ENCODE measurements around the gene BCKDHA. TPM values are rescaled to one million over a fixed set of nuclear protein-coding genes. Genes with fewer than 3 reads are reported as not detected.

Gene BCKDHA
- polyA plus RNA-seq, 1 donor from 2014 or later = 51.9 TPM

DNA sequence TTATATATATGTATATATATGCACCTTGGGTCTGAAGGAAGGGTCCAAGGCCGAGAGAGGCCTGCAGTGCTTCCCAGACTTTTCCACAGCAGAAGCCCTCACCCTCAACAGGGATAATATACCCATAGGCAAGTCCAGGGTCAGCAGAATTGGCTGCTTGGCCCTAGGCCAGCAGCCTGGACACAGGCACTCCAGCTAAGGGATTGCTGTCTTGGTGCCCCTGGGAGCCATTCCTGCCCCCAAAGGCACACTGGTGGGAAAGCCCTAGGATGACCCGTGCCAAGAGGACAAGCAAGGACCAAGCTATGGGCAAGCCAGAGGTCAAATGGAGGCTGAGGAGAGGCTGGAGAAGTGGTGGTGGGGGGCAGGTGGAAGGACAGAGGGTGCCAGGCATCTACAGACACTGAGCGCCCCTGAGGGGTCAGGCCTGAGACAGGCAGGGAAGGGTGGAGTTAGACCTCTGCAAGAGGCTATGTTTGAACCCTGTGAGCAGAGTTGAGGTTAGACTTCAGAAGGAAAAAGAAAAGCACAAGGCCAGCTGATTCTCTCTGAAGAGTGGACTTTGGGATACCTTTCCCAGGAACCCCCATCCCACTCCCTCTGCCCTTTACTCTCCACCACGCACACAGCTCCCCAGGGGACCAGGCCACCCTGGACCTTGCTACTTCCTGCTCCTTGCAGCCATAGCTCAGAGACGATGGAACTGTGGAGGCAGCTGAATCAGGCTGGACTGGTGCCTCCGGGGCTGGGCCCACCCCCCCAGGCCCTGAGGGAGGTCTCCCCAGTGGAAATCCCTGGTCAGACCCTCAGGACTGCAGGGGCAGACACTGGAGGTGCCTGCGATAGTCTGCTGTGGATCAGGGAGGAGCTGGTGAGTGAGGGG lies 45.1 kb downstream of the BCKDHA start, which contains the start of gene ERICH4:
TSS of gene ERICH4 (plus strand) at position 684 of the 883 bp plus-strand sequence. CDS start at position 698, 14 bp downstream.
- Histone ChIP-seq H3K79me2 (replicated peaks; ENCODE audit: insufficient read depth, low read length) (peaks cover 9% of the 10 kb centered on the region), H3K27me3 (ENCODE audit: insufficient read depth, low read depth, low read length) (peaks cover 3% of the 10 kb centered on the region), H3K9ac (ENCODE audit: low read length) (no peak within 1 kb of the TSS), H3K4me3 (ENCODE audit: low read length) (no peak within 1 kb of the TSS), H3K9me3 (ENCODE audit: low read length) (no peaks in the 10 kb centered on the region), H3K36me3 (ENCODE audit: insufficient read depth, low read length) (no peaks in the 10 kb centered on the region), H3K9me2 (ENCODE audit: insufficient read depth, low read length) (no peaks in the 10 kb centered on the region), H3F3A (ENCODE audit: insufficient read depth, low read length, poor library complexity, severe bottlenecking) (no peaks in the 10 kb centered on the region), H3K4me2 (ENCODE audit: low read length) (no peak within 1 kb of the TSS), H4K20me1 (ENCODE audit: insufficient read depth) (no peaks in the 10 kb centered on the region), H3K27ac (ENCODE audit: low read length) (no peak within 1 kb of the TSS), H2AFZ (ENCODE audit: low read depth, low read length) (no peak within 1 kb of the TSS)
- no peak for TF ChIP-seq RAD21 (conservative IDR thresholded peaks at IDR 0.05)
- TF ChIP-seq EP300 (conservative IDR thresholded peaks at IDR 0.05; ENCODE audit: poor library complexity, severe bottlenecking) = no peak
- TF ChIP-seq, protein P1, sequence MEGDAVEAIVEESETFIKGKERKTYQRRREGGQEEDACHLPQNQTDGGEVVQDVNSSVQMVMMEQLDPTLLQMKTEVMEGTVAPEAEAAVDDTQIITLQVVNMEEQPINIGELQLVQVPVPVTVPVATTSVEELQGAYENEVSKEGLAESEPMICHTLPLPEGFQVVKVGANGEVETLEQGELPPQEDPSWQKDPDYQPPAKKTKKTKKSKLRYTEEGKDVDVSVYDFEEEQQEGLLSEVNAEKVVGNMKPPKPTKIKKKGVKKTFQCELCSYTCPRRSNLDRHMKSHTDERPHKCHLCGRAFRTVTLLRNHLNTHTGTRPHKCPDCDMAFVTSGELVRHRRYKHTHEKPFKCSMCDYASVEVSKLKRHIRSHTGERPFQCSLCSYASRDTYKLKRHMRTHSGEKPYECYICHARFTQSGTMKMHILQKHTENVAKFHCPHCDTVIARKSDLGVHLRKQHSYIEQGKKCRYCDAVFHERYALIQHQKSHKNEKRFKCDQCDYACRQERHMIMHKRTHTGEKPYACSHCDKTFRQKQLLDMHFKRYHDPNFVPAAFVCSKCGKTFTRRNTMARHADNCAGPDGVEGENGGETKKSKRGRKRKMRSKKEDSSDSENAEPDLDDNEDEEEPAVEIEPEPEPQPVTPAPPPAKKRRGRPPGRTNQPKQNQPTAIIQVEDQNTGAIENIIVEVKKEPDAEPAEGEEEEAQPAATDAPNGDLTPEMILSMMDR (IDR thresholded peaks at IDR 0.05; ENCODE audit: poor library complexity, severe bottlenecking) = no peak
- TF ChIP-seq SMC3 (conservative IDR thresholded peaks at IDR 0.05; ENCODE audit: poor library complexity) = no peak
- no peak for TF ChIP-seq EZH2 (IDR thresholded peaks at IDR 0.05; ENCODE audit: borderline replicate concordance, insufficient read depth, low read length, poor library complexity, severe bottlenecking)
- TF ChIP-seq, protein P2, sequence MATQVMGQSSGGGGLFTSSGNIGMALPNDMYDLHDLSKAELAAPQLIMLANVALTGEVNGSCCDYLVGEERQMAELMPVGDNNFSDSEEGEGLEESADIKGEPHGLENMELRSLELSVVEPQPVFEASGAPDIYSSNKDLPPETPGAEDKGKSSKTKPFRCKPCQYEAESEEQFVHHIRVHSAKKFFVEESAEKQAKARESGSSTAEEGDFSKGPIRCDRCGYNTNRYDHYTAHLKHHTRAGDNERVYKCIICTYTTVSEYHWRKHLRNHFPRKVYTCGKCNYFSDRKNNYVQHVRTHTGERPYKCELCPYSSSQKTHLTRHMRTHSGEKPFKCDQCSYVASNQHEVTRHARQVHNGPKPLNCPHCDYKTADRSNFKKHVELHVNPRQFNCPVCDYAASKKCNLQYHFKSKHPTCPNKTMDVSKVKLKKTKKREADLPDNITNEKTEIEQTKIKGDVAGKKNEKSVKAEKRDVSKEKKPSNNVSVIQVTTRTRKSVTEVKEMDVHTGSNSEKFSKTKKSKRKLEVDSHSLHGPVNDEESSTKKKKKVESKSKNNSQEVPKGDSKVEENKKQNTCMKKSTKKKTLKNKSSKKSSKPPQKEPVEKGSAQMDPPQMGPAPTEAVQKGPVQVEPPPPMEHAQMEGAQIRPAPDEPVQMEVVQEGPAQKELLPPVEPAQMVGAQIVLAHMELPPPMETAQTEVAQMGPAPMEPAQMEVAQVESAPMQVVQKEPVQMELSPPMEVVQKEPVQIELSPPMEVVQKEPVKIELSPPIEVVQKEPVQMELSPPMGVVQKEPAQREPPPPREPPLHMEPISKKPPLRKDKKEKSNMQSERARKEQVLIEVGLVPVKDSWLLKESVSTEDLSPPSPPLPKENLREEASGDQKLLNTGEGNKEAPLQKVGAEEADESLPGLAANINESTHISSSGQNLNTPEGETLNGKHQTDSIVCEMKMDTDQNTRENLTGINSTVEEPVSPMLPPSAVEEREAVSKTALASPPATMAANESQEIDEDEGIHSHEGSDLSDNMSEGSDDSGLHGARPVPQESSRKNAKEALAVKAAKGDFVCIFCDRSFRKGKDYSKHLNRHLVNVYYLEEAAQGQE (IDR thresholded peaks at IDR 0.05; ENCODE audit: borderline replicate concordance) = no peak
- TF ChIP-seq POLR2AphosphoS5 (IDR thresholded peaks at IDR 0.05) = no peak
- TF ChIP-seq TAF1 (IDR thresholded peaks at IDR 0.05; ENCODE audit: low read depth) = no peak
- no peak for TF ChIP-seq MXI1 (conservative IDR thresholded peaks at IDR 0.05; ENCODE audit: poor library complexity, severe bottlenecking)

DNA sequence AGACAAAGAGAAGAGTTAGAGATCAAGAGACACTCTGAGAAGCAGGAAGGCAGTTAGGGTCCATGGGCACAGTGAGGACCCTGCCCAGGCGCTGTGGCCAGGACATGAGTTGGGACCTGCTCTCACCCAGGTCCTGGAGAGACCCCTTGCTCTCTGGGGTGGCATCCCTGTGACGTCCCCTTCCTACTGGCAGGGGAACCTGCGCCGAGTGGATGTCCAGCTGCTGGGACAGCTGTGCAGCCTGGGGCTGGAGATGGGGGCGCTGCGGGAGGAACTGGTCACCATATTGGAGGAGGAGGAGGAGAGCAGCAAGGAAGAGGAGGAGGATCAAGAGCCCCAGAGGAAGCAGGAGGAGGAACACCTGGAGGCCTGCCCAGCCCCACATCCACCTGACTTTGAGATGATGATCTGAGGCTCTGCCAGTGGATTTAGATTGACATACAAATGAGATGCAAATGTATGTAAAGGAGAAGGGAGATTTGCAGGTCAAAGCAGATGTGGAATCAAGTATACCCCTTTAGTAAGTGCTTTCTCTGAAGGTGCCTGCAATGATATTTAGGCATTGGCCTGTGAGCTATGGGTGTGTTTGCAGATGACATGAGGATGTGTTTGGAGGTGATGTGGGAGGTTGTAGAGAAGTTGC lies 46.3 kb downstream of the BCKDHA start:
- Histone ChIP-seq H4K20me1 (ENCODE audit: insufficient read depth) (no peaks in the 10 kb centered on the region), H3K36me3 (ENCODE audit: insufficient read depth, low read length) (no peaks in the 10 kb centered on the region), H3F3A (ENCODE audit: insufficient read depth, low read length, poor library complexity, severe bottlenecking) (no peaks in the 10 kb centered on the region), H3K4me3 (ENCODE audit: low read length) (no peak overlapping the region), H3K9me2 (ENCODE audit: insufficient read depth, low read length) (no peaks in the 10 kb centered on the region), H3K27ac (ENCODE audit: low read length) (no peak overlapping the region), H3K27me3 (ENCODE audit: insufficient read depth, low read depth, low read length) (peaks cover 3% of the 10 kb centered on the region), H3K4me2 (ENCODE audit: low read length) (no peak overlapping the region), H3K9ac (ENCODE audit: low read length) (no peak overlapping the region), H3K79me2 (replicated peaks; ENCODE audit: insufficient read depth, low read length) (peaks cover 3% of the 10 kb centered on the region), H2AFZ (ENCODE audit: low read depth, low read length) (no peak overlapping the region), H3K9me3 (ENCODE audit: low read length) (no peaks in the 10 kb centered on the region)
- TF ChIP-seq, protein P2 (IDR thresholded peaks at IDR 0.05; ENCODE audit: borderline replicate concordance) = no peak
- TF ChIP-seq, protein P1 (IDR thresholded peaks at IDR 0.05; ENCODE audit: poor library complexity, severe bottlenecking) = no peak
- TF ChIP-seq POLR2AphosphoS5 (IDR thresholded peaks at IDR 0.05) = no peak
- no peak for TF ChIP-seq TAF1 (IDR thresholded peaks at IDR 0.05; ENCODE audit: low read depth)
- TF ChIP-seq MXI1 (conservative IDR thresholded peaks at IDR 0.05; ENCODE audit: poor library complexity, severe bottlenecking) = no peak
- no peak for TF ChIP-seq SMC3 (conservative IDR thresholded peaks at IDR 0.05; ENCODE audit: poor library complexity)
- no peak for TF ChIP-seq EP300 (conservative IDR thresholded peaks at IDR 0.05; ENCODE audit: poor library complexity, severe bottlenecking)
- no peak for TF ChIP-seq EZH2 (IDR thresholded peaks at IDR 0.05; ENCODE audit: borderline replicate concordance, insufficient read depth, low read length, poor library complexity, severe bottlenecking)
- no peak for TF ChIP-seq RAD21 (conservative IDR thresholded peaks at IDR 0.05)

All from neural cell (in vitro differentiated cells).